GM12878 (cell line): ENCODE results near the gene PGA4.
"Not testable (repeated sequence)": the region's sequence is repeated elsewhere in the genome, so short reads cannot be mapped to it uniquely, and the experiment has no call there.

Experiments used
- ZNF24 ChIP-seq: fragments of 450-650 bp; IDR thresholded peaks from 2 replicates; pipeline ENCODE4 v1.6.1; 2017; ENCODE audit warnings: antibody characterized with exemption, mild to moderate bottlenecking
- TF ChIP-seq, protein P1 (sequence below): IDR thresholded peaks from 2 replicates; pipeline ENCODE4 v1.6.1; 2011; ENCODE audit warnings: low read depth, low read length, improper control_type of control experiment, borderline replicate concordance

GRCh38 chr11:61207636-61208310, 14.4 kb upstream of the PGA4 start:
- TF ChIP-seq ZNF24: not testable (repeated sequence)
- TF ChIP-seq, protein P1, sequence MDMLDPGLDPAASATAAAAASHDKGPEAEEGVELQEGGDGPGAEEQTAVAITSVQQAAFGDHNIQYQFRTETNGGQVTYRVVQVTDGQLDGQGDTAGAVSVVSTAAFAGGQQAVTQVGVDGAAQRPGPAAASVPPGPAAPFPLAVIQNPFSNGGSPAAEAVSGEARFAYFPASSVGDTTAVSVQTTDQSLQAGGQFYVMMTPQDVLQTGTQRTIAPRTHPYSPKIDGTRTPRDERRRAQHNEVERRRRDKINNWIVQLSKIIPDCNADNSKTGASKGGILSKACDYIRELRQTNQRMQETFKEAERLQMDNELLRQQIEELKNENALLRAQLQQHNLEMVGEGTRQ: not testable (repeated sequence)
